Uterus (tissue), 2 donors: ENCODE data around the gene DNAJC4.

Source experiments
- CTCF ChIP-seq, 4 experiments: fragments of 200-600 bp in 2 of 4; fragments of 450-650 bp in 2 of 4; sonication (generic) in 2 of 4; IDR thresholded peaks; one replicate each; pipeline ENCODE4 v1.5.1; 2016 to 2019; ENCODE audit warnings: antibody characterized with exemption in 4 of 4, mild to moderate bottlenecking in 2 of 4, moderate library complexity in 1 of 4
- POLR2A ChIP-seq, 2 donors: fragments of 450-650 bp; IDR thresholded peaks; one replicate each; pipeline ENCODE4 v1.6.1; 2016; ENCODE audit warnings: antibody characterized with exemption in 2 of 2, mild to moderate bottlenecking in 1 of 2, moderate library complexity in 1 of 2

GRCh38 chr11:64238999-64239398 lies 8.7 kb downstream of the DNAJC4 start:
- TF ChIP-seq POLR2A (IDR thresholded peaks at IDR 0.05) (no peak), CTCF (IDR thresholded peaks at IDR 0.05) (no peak)
